ENCODE measurements around the gene IKZF2. TPM values are rescaled to one million over a fixed set of nuclear protein-coding genes. Genes with fewer than 3 reads are reported as not detected.

The IKZF2 gene
- total RNA-seq, 2 experiments from 2014 or later: 20.0 to 45.1 TPM

DNA sequence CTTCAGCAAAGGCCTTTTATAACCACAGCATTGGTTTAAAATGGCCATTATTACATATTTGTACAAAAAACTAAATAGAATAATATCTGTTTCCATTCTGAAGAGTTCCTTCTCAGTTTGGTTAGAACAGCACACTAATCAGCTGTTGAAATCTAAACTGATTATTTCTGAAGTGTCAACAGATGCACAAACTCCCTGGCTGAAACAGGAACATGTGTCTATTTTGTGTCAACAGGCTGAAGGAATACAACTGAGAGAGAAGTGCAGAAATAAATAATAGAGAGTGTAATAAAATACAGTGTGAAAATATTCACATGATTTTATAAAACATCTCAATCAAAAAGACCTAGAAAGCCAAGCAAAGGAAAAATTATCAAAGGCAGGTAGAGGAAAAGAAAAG is 29.7 kb downstream of the IKZF2 start:
- no peaks in the 10 kb centered on the region for H3K9me2 ChIP-seq (ENCODE audit: insufficient read depth, low read length)
- CTCF ChIA-PET (ENCODE audit: unreplicated experiment): no interaction called here
- no peak for DNase-seq (ENCODE audit: low spot score)
- no TSS peak for BruUV-seq (replicated peaks)
- peaks cover 16% of the 10 kb centered on the region for H3K4me1 ChIP-seq (ENCODE audit: insufficient read depth, low read length, poor library complexity, severe bottlenecking)
- no peak overlapping the region for H3K27ac ChIP-seq (ENCODE audit: low read depth, low read length, poor library complexity, severe bottlenecking)
- H3K79me2 ChIP-seq (ENCODE audit: insufficient read depth, low read depth, low read length): no peaks in the 10 kb centered on the region; the same call in 1 of the 2 replicates
- H3K4me2 ChIP-seq (ENCODE audit: low read length): no peak overlapping the region
- H2AFZ ChIP-seq (ENCODE audit: low read length): no peak overlapping the region
- no peak overlapping the region for H3K4me3 ChIP-seq (ENCODE audit: low read depth, low read length, poor library complexity, severe bottlenecking)
- intact Hi-C loops (cut with micrococcal nuclease; ENCODE audit: unreplicated experiment): no loop called here
- H3K36me3 ChIP-seq (ENCODE audit: insufficient read depth, low read length): no peaks in the 10 kb centered on the region; the same call in 1 of the 2 replicates
- H4K20me1 ChIP-seq (ENCODE audit: insufficient read depth, low read length): no peaks in the 10 kb centered on the region; the same call in 1 of the 2 replicates
- POLR2A ChIA-PET: interaction anchor here (0.7 to 3.0 kb wide), 6 partner anchors 8 to 220 kb away, joined by 3 to 17 read pairs (median 4); no protein-coding TSS in a partner anchor
- no peaks in the 10 kb centered on the region for H3K9me3 ChIP-seq (ENCODE audit: low read length)
- TF ChIP-seq, protein P1, sequence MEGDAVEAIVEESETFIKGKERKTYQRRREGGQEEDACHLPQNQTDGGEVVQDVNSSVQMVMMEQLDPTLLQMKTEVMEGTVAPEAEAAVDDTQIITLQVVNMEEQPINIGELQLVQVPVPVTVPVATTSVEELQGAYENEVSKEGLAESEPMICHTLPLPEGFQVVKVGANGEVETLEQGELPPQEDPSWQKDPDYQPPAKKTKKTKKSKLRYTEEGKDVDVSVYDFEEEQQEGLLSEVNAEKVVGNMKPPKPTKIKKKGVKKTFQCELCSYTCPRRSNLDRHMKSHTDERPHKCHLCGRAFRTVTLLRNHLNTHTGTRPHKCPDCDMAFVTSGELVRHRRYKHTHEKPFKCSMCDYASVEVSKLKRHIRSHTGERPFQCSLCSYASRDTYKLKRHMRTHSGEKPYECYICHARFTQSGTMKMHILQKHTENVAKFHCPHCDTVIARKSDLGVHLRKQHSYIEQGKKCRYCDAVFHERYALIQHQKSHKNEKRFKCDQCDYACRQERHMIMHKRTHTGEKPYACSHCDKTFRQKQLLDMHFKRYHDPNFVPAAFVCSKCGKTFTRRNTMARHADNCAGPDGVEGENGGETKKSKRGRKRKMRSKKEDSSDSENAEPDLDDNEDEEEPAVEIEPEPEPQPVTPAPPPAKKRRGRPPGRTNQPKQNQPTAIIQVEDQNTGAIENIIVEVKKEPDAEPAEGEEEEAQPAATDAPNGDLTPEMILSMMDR (conservative IDR thresholded peaks at IDR 0.05; ENCODE audit: low read length): no peak

DNA sequence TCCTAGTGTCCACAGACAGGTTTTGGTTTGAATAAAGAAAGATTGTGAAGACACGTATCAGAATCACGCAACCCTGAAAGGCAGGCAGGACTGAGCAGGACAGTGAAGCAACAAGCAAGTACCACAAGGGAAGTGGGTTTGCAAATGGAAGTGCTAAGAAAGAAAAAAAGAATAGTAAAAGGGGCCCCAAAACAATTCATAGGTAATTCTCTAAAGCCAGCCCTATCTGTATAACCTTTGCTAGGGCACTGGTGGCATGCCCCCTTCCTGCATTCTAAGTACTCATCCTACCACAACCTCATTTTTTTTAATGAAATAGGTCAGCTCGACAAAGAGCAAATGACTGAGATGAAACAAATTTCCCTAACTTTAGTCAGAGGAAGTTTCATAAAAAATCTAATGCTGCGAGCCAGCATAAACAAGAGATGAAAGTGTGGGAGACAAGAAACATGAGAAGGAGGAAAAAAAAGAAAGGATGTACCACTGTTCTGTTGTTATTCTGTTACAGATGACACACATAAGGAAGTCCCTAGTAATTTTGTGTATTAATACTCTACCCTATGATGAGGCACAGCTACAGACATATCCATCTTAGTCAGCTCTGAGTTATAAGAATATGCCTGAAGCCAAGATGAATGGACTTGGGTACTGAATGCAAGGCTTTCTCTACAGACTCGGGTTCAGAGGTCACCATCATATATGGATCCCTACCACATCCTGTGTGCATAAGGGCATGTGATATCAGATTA is 32.2 kb downstream of the IKZF2 start:
- H3K9me2 ChIP-seq (ENCODE audit: insufficient read depth, low read length): no peaks in the 10 kb centered on the region
- H3K36me3 ChIP-seq (ENCODE audit: insufficient read depth, low read length): no peaks in the 10 kb centered on the region; the same call in 1 of the 2 replicates
- intact Hi-C loops (cut with micrococcal nuclease; ENCODE audit: unreplicated experiment): no loop called here
- H3K27ac ChIP-seq (ENCODE audit: low read depth, low read length, poor library complexity, severe bottlenecking): no peak overlapping the region
- H3K4me2 ChIP-seq (ENCODE audit: low read length): peak overlapping the region; percentile 27; the same call in 1 of the 2 replicates
- H3K4me3 ChIP-seq (ENCODE audit: low read depth, low read length, poor library complexity, severe bottlenecking): no peak overlapping the region
- no peaks in the 10 kb centered on the region for H3K9me3 ChIP-seq (ENCODE audit: low read length)
- no peak overlapping the region for H2AFZ ChIP-seq (ENCODE audit: low read length)
- no peaks in the 10 kb centered on the region; the same call in 1 of the 2 replicates for H3K79me2 ChIP-seq (ENCODE audit: insufficient read depth, low read depth, low read length)
- no peaks in the 10 kb centered on the region for H4K20me1 ChIP-seq (ENCODE audit: insufficient read depth, low read length)
- POLR2A ChIA-PET: interaction anchor here (0.6 to 1.2 kb wide), 2 partner anchors 29 to 43 kb away, joined by 3 read pairs; no protein-coding TSS in a partner anchor
- H3K4me1 ChIP-seq (ENCODE audit: insufficient read depth, low read length, poor library complexity, severe bottlenecking): peaks cover 16% of the 10 kb centered on the region
- BruUV-seq (replicated peaks): no TSS peak
- no peak for TF ChIP-seq EZH2phosphoT487 (IDR thresholded peaks at IDR 0.05; ENCODE audit: borderline replicate concordance, low read depth, low read length)
- TF ChIP-seq, protein P1 (conservative IDR thresholded peaks at IDR 0.05; ENCODE audit: low read length): no peak
- peak; percentile 6 for DNase-seq (ENCODE audit: low spot score)
- CTCF ChIA-PET (ENCODE audit: unreplicated experiment): no interaction called here

DNA sequence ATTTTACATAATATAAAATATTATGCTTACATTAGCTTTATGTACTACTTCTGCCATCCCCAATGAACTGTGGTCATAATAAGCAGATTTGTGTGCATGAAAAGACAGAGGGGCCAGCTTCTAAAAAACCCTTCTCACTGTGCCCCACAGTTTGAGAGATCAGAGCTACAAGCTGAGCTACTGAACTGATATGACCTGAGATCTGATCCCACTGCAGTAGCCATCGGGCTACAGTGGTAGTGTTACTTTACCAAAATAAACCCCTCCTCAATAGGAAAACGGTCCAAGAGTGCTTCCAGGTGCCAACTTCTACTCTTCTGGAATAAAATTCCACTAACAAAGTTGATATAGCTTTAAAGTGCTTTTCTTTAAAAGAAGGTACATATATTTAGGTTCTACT is 43.1 kb downstream of the IKZF2 start:
- intact Hi-C loops (cut with micrococcal nuclease; ENCODE audit: unreplicated experiment): no loop called here
- Histone ChIP-seq H3K4me2 (ENCODE audit: low read length) (no peak overlapping the region), H3K4me3 (ENCODE audit: low read depth, low read length, poor library complexity, severe bottlenecking) (no peak overlapping the region), H3K9me2 (ENCODE audit: insufficient read depth, low read length) (no peaks in the 10 kb centered on the region), H3K79me2 (ENCODE audit: insufficient read depth, low read depth, low read length) (peaks cover 9% of the 10 kb centered on the region; the same call in 1 of the 2 replicates), H2AFZ (ENCODE audit: low read length) (no peak overlapping the region), H3K27ac (ENCODE audit: low read depth, low read length, poor library complexity, severe bottlenecking) (no peak overlapping the region), H3K36me3 (ENCODE audit: insufficient read depth, low read length) (no peaks in the 10 kb centered on the region), H3K9me3 (ENCODE audit: low read length) (no peaks in the 10 kb centered on the region; the same call in 1 of the 2 replicates), H3K4me1 (ENCODE audit: insufficient read depth, low read length, poor library complexity, severe bottlenecking) (no peaks in the 10 kb centered on the region), H4K20me1 (ENCODE audit: insufficient read depth, low read length) (no peaks in the 10 kb centered on the region)
- no peak for TF ChIP-seq EZH2phosphoT487 (IDR thresholded peaks at IDR 0.05; ENCODE audit: borderline replicate concordance, low read depth, low read length)
- TF ChIP-seq, protein P1 (conservative IDR thresholded peaks at IDR 0.05; ENCODE audit: low read length): no peak
- no TSS peak for BruUV-seq (replicated peaks)
- ChIA-PET POLR2A (interaction anchor here (0.8 to 1.5 kb wide), 4 partner anchors 9 to 69 kb away, joined by 3 to 6 read pairs (median 4); no protein-coding TSS in a partner anchor), CTCF (ENCODE audit: unreplicated experiment) (no interaction called here)
- no peak for DNase-seq (ENCODE audit: low spot score)

Data from OCI-LY7 (cell line).